Nephron progenitor cell (in vitro differentiated cells): Measurements from ENCODE around the gene NDUFS6.

Experiments used
- DNase-seq: peaks from one replicate; pipeline ENCODE4 v3.0.0; 2021
- H3K27ac Mint-ChIP-seq: 2 replicates; pipeline ENCODE4 v1.8.0; 2021; ENCODE audit warnings: mild to moderate bottlenecking, moderate library complexity, mixed read lengths
- H3K27me3 Mint-ChIP-seq: 2 replicates; pipeline ENCODE4 v1.8.0; 2021; ENCODE audit warnings: mild to moderate bottlenecking, low read depth, mixed read lengths; ENCODE audit not compliant: poor library complexity
- H3K36me3 Mint-ChIP-seq: 2 replicates; pipeline ENCODE4 v1.8.0; 2021; ENCODE audit warnings: low read depth, mixed read lengths
- H3K4me1 Mint-ChIP-seq: 2 replicates; pipeline ENCODE4 v1.8.0; 2021; ENCODE audit warnings: mixed read lengths
- H3K4me3 Mint-ChIP-seq: 2 replicates; pipeline ENCODE4 v1.8.0; 2021; ENCODE audit warnings: mild to moderate bottlenecking, moderate library complexity, mixed read lengths
- H3K9me3 Mint-ChIP-seq: 2 replicates; pipeline ENCODE4 v1.8.0; 2021; ENCODE audit warnings: mild to moderate bottlenecking, moderate library complexity, mixed read lengths
- TF ChIP-seq, protein P1 (sequence below): fragments of 200-600 bp; sonication (generic); IDR thresholded peaks from 2 replicates; pipeline ENCODE4 v1.5.0; 2021; ENCODE audit warnings: antibody characterized with exemption

NDUFS6 gene

DNA sequence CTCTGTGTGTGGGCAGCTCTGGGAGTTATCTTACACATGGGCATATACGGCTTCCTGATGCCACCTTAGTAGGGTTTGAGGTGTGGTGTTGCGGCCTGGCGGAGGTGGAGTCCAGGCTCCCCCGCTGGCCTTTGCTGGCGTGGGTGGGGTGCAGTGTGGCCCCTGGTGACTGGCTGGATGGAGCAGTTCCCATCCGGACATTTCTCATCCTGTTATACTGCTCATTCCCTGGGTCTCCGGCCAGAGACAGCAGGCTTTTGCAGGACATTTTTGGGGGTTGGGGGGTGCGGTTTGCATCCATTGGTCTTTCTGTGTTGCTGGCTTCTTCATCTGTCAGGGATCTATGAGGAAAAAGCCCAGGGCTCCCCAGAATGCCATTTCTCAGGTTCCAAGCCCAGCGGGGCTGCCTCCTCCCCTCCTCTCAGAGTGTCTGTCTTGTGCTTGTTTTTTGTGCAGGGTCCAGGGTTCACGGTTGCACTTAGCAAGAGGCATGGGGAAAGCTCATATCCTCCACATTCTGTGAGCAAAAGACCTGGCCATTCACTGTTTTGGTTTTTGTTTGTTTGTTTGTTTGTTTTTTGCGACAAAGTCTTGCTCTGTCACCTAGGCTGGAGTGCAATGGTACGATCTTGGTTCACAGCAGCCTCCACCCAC, 22.3 kb downstream of the NDUFS6 start:
- TF ChIP-seq, protein P1, sequence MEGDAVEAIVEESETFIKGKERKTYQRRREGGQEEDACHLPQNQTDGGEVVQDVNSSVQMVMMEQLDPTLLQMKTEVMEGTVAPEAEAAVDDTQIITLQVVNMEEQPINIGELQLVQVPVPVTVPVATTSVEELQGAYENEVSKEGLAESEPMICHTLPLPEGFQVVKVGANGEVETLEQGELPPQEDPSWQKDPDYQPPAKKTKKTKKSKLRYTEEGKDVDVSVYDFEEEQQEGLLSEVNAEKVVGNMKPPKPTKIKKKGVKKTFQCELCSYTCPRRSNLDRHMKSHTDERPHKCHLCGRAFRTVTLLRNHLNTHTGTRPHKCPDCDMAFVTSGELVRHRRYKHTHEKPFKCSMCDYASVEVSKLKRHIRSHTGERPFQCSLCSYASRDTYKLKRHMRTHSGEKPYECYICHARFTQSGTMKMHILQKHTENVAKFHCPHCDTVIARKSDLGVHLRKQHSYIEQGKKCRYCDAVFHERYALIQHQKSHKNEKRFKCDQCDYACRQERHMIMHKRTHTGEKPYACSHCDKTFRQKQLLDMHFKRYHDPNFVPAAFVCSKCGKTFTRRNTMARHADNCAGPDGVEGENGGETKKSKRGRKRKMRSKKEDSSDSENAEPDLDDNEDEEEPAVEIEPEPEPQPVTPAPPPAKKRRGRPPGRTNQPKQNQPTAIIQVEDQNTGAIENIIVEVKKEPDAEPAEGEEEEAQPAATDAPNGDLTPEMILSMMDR, result no peak
- Mint-ChIP-seq H3K27ac (no peak overlapping the region), H3K4me3 (no peak overlapping the region), H3K9me3 (no peaks in the 10 kb centered on the region), H3K4me1 (no peaks in the 10 kb centered on the region), H3K27me3 (peaks cover 4% of the 10 kb centered on the region), H3K36me3 (peaks cover 70% of the 10 kb centered on the region)
- DNase-seq, result no peak

DNA sequence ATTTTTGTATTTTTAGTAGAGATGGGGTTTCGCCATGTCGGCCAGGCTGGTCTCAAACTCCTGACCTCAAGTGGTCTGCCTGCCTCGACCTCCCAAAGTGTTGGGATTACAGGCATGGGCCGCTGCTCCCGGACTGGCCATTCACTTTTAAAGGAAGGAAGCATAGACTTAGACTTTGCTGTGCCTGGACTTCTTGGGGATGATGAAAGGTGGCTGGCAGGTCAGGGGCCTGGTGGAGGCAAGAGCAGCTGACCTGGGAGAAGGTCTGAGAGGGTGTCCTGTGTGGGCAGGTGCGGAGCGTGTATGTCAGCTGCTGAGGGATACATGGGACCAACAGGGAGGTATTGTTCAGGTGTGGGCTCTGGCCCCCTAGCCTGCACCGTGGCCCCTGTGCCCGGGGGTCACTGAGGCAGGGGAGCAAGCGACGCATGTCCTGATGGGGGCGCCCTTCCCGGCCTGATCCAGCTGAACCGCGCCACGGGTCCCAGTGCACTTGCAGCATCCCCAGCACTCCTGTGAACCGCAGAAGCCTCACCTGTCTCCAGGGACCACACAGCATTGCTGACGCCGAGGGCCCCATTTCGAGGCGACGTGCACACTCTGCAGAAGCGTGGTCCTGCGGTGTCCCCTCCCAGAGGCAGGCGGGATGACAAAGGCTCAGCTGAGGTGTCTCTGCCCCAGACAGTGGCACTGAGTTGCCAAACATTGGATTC, 23.1 kb downstream of the NDUFS6 start:
- H3K9me3 Mint-ChIP-seq, result no peaks in the 10 kb centered on the region
- TF ChIP-seq, protein P1, result no peak
- DNase-seq, result no peak
- peaks cover 4% of the 10 kb centered on the region for H3K27me3 Mint-ChIP-seq
- H3K36me3 Mint-ChIP-seq, result peaks cover 62% of the 10 kb centered on the region
- no peak overlapping the region for H3K4me3 Mint-ChIP-seq
- H3K4me1 Mint-ChIP-seq, result no peaks in the 10 kb centered on the region
- H3K27ac Mint-ChIP-seq, result no peak overlapping the region

DNA sequence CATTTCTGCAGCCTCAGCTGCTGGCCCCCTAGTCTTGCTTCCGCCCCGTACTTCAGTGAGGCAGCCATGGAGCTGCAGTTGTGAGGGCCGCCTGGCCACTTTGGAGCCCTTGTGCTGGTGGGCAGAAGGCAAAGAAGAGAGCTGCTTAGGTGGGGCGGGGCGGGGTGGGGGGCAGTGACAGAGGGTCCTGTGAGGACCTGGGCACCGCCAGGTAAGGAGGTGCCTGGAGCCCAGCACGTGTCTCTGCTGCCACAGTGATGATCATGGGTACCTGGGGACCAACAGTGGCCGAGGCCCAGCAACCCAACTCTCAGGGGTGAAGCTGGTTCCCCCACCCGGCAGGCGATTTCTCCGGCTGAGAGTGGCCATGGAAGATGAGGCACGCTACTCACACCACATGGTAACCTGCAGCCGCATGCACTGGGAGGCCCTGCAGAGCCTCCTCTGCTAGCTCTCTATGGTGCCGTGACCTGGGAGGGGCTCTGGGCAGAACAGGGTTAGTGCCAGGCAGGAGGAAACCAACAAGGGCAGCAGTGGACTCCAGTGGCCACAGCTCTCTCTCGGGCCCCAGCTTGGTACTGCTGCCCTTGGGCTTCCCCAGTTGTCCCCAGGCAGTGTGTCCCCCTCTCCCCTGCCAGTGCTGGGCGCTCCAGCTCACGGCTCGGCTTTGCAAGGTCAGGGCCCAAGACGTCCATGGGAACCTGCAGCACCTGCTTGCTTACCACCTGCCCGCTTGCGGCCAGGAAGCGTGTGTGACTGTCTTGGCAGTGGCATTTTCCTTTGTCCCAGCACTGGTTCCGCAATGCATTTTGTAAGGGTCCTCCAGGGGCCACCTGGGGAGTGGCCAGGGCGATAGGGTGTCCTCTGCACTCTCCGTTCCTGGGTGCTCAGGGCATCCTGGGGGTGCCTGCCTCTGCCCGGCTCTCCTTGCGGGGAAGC, 24.0 kb downstream of the NDUFS6 start:
- TF ChIP-seq, protein P1, result no peak
- no peak for DNase-seq
- Mint-ChIP-seq H3K4me1 (no peaks in the 10 kb centered on the region), H3K9me3 (no peaks in the 10 kb centered on the region), H3K27ac (no peak overlapping the region), H3K4me3 (no peak overlapping the region), H3K36me3 (peaks cover 57% of the 10 kb centered on the region), H3K27me3 (peaks cover 4% of the 10 kb centered on the region)

DNA sequence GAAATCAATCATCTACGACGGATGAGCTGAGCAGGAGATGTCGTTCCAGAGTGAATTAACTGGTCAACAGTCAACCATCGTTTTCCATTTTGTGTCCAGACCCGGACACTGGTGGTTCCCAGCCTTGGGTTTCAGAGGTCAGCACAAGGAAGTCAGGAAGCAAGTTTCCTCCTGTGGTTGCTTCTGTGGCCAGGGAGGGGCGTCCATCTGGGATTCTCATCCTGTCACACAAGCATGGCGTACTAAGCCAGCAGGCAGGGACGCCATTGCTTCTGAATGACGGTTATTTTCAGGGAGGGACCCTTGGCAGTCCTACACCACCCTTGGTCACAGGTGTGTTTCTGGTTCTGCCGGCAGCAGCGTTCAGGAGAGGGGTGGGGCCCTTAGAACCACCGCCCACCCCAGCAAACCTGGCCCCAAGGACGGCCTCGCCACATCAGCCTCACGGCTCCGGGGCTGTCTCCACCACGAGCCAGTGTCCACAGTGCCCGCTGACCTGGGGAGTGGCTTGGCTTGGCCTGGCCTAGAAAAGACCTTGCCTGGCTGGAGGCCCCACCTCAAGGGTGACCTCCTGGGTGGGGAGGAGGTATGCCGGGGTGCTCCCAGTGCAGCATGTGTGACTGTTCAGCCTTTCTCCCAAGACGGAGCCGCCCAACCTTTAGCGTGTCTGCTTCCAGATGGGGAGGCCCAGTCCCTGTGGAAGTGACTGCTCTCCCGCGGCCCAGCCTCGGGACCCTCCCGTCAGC, 25.2 kb downstream of the NDUFS6 start:
- Mint-ChIP-seq H3K4me1 (peaks cover 10% of the 10 kb centered on the region), H3K27ac (no peak overlapping the region), H3K9me3 (no peaks in the 10 kb centered on the region), H3K36me3 (peaks cover 47% of the 10 kb centered on the region), H3K27me3 (peaks cover 9% of the 10 kb centered on the region), H3K4me3 (no peak overlapping the region)
- DNase-seq, result no peak
- TF ChIP-seq, protein P1, result no peak

DNA sequence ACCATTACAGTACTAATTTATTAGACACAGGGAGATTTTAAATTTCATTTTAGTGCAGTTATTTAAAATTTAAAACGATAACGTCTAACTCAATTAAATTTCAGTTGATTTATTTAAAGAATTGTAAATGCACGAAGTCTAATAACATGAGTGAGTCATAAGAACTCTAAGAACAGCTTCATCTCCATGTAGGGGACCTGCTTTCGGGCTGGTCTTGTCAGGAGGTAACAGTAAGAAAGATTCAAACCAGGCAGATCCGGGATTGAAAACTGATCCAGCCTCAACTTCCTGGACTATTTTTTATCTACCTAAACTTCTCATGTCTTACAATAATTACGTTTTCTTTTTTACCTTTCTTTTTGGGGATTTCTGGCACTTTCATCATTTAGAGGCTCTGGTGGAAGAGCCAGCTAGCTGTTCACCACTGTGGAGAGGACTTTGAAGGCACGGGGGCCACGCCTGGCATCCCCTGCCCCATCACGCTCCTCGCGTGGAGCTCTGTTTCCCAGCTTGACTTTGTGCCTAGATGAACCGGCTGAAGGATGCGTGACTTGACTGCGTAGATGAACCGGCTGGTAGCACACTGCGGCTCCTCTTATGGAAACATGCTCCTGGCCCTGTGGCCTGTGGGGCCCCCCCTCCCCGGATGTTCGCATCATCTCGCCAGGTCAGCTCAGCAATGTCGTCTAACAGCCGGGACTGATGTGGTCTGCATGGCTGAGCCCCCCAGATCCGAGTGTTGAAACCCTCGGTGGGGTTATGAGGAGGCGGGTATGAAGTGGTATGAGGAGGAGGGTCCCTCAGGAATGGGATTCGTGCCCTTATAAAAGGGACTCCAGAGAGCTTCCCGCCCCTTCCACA, 26.0 kb downstream of the NDUFS6 start:
- Mint-ChIP-seq H3K4me3 (no peak overlapping the region), H3K4me1 (peaks cover 17% of the 10 kb centered on the region), H3K9me3 (no peaks in the 10 kb centered on the region), H3K36me3 (peaks cover 38% of the 10 kb centered on the region), H3K27me3 (peaks cover 9% of the 10 kb centered on the region), H3K27ac (no peak overlapping the region)
- no peak for DNase-seq
- TF ChIP-seq, protein P1, result no peak
